RWPE2 (cell line): ENCODE measurements around the gene FAM53B.

ENCODE experiments used
- ATAC-seq: fragments of 200-7000 bp; cut with Tn5 transposase; 3 replicates; pipeline ENCODE4 v1.9.1; 2021; ENCODE audit warnings: low read depth
- DNase-seq: peaks from one replicate; pipeline ENCODE4 v3.0.0-alpha.2; 2020; ENCODE audit warnings: low spot score
- H3K27ac ChIP-seq: fragments of 450-650 bp; 2 replicates; pipeline ENCODE4 v1.5.1; 2017; ENCODE audit warnings: mild to moderate bottlenecking; ENCODE audit not compliant: poor library complexity, severe bottlenecking
- H3K27me3 ChIP-seq: fragments of 250-450 bp; sonication (Bioruptor Pico); 2 replicates; pipeline ENCODE4 v1.5.1; 2021; ENCODE audit warnings: mild to moderate bottlenecking, moderate library complexity; ENCODE audit not compliant: insufficient read depth, poor library complexity, severe bottlenecking
- H3K36me3 ChIP-seq: fragments of 250-450 bp; sonication (Bioruptor Pico); 2 replicates; pipeline ENCODE4 v1.5.1; 2020; ENCODE audit warnings: low read depth, mild to moderate bottlenecking, moderate library complexity
- H3K4me1 ChIP-seq: fragments of 250-450 bp; sonication (Bioruptor Pico); 2 replicates; pipeline ENCODE4 v1.5.1; 2021; ENCODE audit warnings: mild to moderate bottlenecking, moderate library complexity; ENCODE audit not compliant: insufficient read depth, poor library complexity, severe bottlenecking
- H3K4me3 ChIP-seq: fragments of 250-450 bp; sonication (Bioruptor Pico); 2 replicates; pipeline ENCODE4 v1.5.1; 2021; ENCODE audit warnings: mild to moderate bottlenecking, moderate library complexity; ENCODE audit not compliant: severe bottlenecking
- H3K9me3 ChIP-seq: fragments of 250-450 bp; sonication (Bioruptor Pico); 2 replicates; pipeline ENCODE4 v1.5.1; 2021; ENCODE audit warnings: mild to moderate bottlenecking, moderate library complexity; ENCODE audit not compliant: severe bottlenecking
- TF ChIP-seq, protein P1 (sequence below): fragments of 450-650 bp; IDR thresholded peaks from one replicate; pipeline ENCODE4 v1.5.1; 2017; ENCODE audit warnings: mild to moderate bottlenecking, moderate library complexity; ENCODE audit not compliant: poor library complexity, severe bottlenecking

The FAM53B gene

DNA sequence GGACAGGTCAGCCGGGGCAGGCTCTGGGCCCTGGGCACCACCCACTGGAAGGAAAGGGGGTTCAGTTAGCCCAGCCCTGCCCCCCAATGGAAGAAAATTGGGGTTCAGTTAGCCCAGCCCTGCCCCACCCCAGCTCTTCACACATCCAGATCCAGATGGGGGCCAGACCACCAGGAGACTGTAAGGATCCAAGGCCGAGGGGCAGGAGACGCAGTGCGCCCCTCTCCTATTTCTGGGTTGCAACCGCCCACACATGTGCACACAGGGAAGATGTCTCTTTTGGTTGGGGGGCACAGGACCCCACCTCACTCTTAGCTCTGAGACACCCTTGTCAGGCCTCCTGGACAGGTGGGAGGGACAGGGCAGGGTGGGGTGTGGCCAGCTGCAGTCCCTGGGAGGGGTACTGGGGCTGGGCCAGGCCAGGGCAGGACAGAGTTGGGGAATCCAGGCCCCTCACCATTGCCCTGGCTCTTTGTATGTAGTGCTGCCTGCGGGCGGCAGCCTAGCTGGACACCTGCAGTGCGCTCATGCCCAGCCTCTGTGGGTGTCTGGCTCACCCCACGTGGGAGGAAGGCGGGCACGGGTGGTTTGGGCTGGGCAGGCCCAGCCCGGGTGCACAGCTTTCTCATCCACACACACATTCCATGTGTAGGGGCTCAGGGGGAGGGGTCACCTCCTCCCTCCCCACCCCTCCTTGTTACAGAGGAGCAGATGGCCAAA is 141.4 kb downstream of the FAM53B start:
- ATAC-seq (no peak), DNase-seq (no peak)
- no peaks in the 10 kb centered on the region for H3K4me1 ChIP-seq
- no peaks in the 10 kb centered on the region for H3K27me3 ChIP-seq
- no peaks in the 10 kb centered on the region for H3K36me3 ChIP-seq
- H3K4me3 ChIP-seq = no peak overlapping the region
- TF ChIP-seq, protein P1, sequence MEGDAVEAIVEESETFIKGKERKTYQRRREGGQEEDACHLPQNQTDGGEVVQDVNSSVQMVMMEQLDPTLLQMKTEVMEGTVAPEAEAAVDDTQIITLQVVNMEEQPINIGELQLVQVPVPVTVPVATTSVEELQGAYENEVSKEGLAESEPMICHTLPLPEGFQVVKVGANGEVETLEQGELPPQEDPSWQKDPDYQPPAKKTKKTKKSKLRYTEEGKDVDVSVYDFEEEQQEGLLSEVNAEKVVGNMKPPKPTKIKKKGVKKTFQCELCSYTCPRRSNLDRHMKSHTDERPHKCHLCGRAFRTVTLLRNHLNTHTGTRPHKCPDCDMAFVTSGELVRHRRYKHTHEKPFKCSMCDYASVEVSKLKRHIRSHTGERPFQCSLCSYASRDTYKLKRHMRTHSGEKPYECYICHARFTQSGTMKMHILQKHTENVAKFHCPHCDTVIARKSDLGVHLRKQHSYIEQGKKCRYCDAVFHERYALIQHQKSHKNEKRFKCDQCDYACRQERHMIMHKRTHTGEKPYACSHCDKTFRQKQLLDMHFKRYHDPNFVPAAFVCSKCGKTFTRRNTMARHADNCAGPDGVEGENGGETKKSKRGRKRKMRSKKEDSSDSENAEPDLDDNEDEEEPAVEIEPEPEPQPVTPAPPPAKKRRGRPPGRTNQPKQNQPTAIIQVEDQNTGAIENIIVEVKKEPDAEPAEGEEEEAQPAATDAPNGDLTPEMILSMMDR = no peak
- no peak overlapping the region for H3K27ac ChIP-seq
- H3K9me3 ChIP-seq = no peaks in the 10 kb centered on the region

DNA sequence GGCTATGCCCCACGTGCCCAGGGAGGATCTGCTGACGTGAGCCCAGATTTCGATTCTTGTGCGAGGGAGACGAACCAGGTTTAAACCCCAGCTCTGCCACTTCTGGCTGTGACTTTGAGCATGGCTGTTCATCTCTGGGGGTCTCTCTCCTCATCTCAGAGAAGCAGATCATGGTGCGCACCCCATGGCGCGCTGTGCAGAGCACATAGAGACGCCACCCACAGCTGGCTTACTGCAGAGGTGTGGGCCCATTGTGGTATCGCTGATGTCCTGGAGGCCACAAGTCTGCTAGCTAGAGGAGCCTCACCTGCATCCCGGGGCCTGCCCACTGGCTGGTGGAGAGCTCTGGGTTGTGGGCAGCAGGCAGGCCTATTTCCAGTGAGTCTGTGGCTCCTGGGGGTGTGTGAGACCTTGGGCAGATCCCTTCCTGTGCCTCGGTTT is 142.0 kb downstream of the FAM53B start:
- Histone ChIP-seq H3K4me3 (no peak overlapping the region), H3K27me3 (no peaks in the 10 kb centered on the region), H3K36me3 (no peaks in the 10 kb centered on the region), H3K4me1 (no peaks in the 10 kb centered on the region), H3K9me3 (no peaks in the 10 kb centered on the region), H3K27ac (no peak overlapping the region)
- no peak for ATAC-seq
- no peak for DNase-seq
- TF ChIP-seq, protein P1 = no peak

DNA sequence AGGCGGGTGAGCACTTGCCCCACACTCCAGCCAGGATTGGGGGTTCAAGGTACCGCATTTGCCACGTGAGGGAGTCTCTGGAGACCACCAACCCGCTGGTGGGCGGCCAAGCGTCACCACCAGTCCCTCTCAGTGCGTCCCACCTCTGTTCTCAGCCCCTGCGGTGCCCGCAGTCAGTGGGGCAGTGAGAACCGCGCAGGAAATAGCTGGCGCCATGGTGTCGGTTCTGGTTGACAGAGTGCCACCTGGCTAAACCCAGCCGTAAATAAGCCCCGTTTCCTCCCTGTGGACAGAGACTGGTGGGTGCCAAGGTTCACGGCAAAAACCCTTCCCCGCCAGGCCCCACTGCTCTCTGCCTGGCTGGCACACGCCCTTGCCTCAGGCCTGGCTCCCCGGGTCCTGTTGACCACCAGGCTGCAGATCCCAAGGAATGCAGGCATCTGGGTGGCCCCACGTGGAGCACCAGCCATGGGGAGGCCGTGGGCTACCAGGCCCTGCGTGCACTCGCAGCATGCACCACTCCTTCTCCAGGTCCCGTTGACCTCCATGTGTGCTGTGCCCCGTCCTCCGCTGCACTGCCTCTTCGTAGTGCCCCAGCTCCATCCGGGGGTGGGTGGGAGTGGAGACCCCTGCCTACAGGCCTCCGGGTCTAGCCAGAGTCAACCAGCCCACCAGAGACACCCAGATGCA is 142.6 kb downstream of the FAM53B start:
- ATAC-seq = no peak
- Histone ChIP-seq H3K27ac (no peak overlapping the region), H3K36me3 (no peaks in the 10 kb centered on the region), H3K4me1 (no peaks in the 10 kb centered on the region), H3K9me3 (no peaks in the 10 kb centered on the region), H3K27me3 (no peaks in the 10 kb centered on the region), H3K4me3 (no peak overlapping the region)
- TF ChIP-seq, protein P1 = no peak
- DNase-seq = no peak

DNA sequence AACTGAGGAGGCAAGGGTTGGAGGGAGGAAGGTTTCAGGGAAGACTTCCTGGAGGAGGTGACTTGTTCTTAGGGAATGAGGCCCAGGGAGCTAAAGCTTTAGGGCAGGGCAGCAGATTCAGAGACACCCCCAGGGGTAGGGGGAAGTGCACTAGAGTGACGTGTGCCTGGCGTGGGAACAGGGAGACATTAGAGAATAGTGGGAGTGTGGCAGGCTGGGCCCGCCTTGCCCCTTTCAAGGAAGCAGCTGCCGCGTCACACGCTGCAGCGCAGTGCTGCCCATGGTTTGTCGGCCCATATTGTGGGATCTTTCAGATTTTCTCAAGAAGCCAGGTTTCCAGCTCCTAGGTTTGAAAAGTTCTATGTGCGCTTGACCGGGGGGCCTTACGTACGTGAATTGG is 143.2 kb downstream of the FAM53B start:
- no peaks in the 10 kb centered on the region for H3K4me1 ChIP-seq
- no peaks in the 10 kb centered on the region for H3K9me3 ChIP-seq
- no peaks in the 10 kb centered on the region for H3K36me3 ChIP-seq
- no peaks in the 10 kb centered on the region for H3K27me3 ChIP-seq
- ATAC-seq (no peak), DNase-seq (no peak)
- no peak overlapping the region for H3K4me3 ChIP-seq
- H3K27ac ChIP-seq = no peak overlapping the region
- TF ChIP-seq, protein P1 = no peak
